Measurements from ENCODE around the gene CILP. TPM values are rescaled to one million over a fixed set of nuclear protein-coding genes. Genes with fewer than 3 reads are reported as not detected.

Gene CILP
- total RNA-seq, 1 donor from 2014 or later, result 19.2 TPM

DNA sequence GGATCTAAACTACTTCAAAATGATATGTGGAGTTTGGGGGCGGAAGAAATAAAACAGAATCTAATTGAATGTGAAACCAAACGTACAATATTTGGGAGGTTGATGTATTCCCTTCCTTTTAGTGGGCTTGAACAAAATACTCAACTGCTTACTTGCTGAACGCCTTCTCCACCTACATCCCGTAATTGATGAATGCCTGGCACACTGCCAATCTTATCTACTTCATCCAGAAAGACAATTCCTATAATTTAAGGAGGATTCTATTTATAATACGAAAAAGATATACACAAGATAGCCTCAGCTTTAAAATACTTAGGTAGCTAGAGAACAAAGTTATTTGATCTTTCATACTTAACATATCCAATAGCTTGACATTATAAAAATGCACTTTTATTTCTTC is 54.6 kb downstream of the CILP start:
- no peak for DNase-seq (ENCODE audit: low spot score)

GRCh38 chr15:65154720-65155119 is 56.6 kb downstream of the CILP start:
- DNase-seq (ENCODE audit: low spot score), result no peak

DNA sequence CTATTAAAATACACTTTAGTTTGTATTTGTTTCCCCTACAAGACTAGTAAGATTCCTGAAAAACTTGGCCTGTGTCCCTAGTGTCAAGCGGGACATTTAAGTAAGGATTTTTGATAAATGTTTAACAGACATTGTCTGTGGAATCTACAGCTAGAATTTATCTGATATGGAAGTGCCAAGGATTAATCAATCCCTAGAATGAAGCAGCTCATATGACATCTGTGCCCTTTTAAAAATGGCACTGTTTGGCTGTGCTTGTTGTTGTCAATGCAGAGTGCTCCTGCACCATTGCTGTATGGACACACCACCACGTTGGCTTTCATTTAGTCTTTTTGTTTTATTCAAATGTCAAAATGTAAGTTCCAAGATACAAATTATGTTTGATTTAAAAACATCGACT is 63.4 kb downstream of the CILP start:
- no peak for DNase-seq (ENCODE audit: low spot score)

DNA sequence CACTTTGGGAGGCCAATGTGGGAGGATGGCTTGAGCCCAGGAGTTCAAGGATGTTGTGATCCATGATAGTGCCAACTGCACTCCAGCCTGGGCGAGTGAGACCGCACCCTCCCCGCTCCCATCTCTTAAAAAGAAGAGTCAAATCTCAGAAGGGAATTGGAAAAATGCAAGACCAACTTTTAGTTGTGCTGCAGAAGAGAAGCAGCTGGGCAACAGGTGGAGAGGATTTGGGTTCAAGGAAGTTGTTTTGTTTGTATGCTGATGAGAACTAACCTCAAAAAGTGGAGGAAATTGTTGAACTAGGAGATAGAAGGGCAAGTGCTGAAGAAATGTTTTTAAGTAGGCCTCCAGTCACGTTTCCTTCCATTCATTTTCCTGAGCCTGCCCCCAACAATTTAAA is 64.8 kb downstream of the CILP start:
- DNase-seq (ENCODE audit: low spot score), result no peak

Other genes with a start within 250 kb of the CILP start
- 76.1 TPM for gene SPG21, start 221.6 kb downstream of the CILP start, total RNA-seq
- 13.2 TPM for gene MTFMT, start 181.8 kb downstream of the CILP start, total RNA-seq
- gene SLC51B, start 166.1 kb downstream of the CILP start, total RNA-seq, result 0.37 TPM
- gene RASL12, start 143.5 kb downstream of the CILP start, total RNA-seq, result 17.5 TPM
- gene KBTBD13, start 134.7 kb downstream of the CILP start, total RNA-seq, result not detected
- gene UBAP1L, start 96.3 kb downstream of the CILP start, total RNA-seq, result 5.6 TPM
- 22.0 TPM for gene PDCD7, start 77.7 kb downstream of the CILP start, total RNA-seq
- gene CLPX, start 26.1 kb downstream of the CILP start, total RNA-seq, result 47.2 TPM
- gene PARP16, start 75.4 kb upstream of the CILP start, total RNA-seq, result 12.4 TPM
- gene RNU5A-1, start 84.6 kb upstream of the CILP start, total RNA-seq, result not detected
- 18.4 TPM for gene RNU5B-1, start 93.2 kb upstream of the CILP start, total RNA-seq
- 0.69 TPM for gene IGDCC3, start 166.5 kb upstream of the CILP start, total RNA-seq
- gene IGDCC4, start 211.5 kb upstream of the CILP start, total RNA-seq, result 4.1 TPM

Measured in mucosa of gallbladder (tissue), 1 donor.